ENCODE data around the gene ZNF554. TPM values are rescaled to one million over a fixed set of nuclear protein-coding genes. Genes with fewer than 3 reads are reported as not detected.
A peak's percentile ranks its signal among the peaks of the same experiment; 100 is the strongest.

Gene ZNF554
- total RNA-seq, 6 experiments from 2014 or later = 1.4 to 2.5 (median 1.9) TPM

DNA sequence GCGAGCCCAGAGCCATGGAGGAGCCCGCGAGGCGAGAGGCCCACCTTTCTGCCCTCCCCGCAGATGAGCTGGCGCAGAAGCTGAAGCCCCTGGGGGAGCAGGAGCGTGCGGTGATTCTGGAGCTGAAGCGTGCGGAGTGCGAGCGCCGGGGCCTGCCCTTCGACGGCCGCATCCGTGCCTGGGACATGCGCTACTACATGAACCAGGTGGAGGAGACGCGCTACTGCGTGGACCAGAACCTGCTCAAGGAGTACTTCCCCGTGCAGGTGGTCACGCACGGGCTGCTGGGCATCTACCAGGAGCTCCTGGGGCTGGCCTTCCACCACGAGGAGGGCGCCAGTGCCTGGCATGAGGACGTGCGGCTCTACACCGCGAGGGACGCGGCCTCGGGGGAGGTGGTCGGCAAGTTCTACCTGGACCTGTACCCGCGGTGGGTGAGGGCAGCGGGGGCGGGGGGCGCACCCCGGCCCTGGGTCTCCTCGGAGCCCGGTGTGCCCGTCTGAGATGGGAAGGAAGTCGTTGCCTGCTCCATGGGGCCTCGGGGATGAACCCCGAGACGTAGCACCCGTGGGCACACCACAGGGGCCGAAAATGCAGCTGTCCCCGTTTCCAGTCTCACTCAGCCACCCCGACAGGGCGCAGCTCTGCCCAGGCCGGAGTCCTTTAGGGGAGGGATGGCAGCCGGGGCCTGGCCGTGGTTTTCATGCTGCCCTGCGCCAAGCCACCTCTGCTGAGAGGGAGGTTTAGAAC, 12.1 kb upstream of the ZNF554 start:
- no peak overlapping the region for H3K27ac ChIP-seq
- DNase-seq (no peak), ATAC-seq (no peak)
- no peak overlapping the region for H3K4me3 ChIP-seq
- no peaks in the 10 kb centered on the region for H3K9me3 ChIP-seq
- peaks cover 0 to 8% (median 3%) of the 10 kb centered on the region in 4 donors for H3K4me1 ChIP-seq
- intact Hi-C loops (cut with DNase I) = no loop called here
- no peak for TF ChIP-seq CTCF (IDR thresholded peaks at IDR 0.05)
- TF ChIP-seq POLR2A (IDR thresholded peaks at IDR 0.05) = no peak
- WGBS (ENCODE audit: insufficient coverage, low coverage, low lambda C conversion rate, missing lambda C conversion rate) = 80% methylated on average over 1 of the region's 56 CpGs
- H3K36me3 ChIP-seq = peaks cover 0 to 18% (median 1%) of the 10 kb centered on the region in 4 donors
- H3K27me3 ChIP-seq = no peaks in the 10 kb centered on the region

GRCh38 chr19:2808129-2808941, 11.3 kb upstream of the ZNF554 start:
- WGBS (ENCODE audit: insufficient coverage, low coverage, low lambda C conversion rate, missing lambda C conversion rate) = 96% methylated on average over 16 of the region's 41 CpGs
- no peak for ATAC-seq
- Histone ChIP-seq H3K36me3 (peaks cover 0 to 18% (median 1%) of the 10 kb centered on the region in 4 donors), H3K4me3 (no peak overlapping the region), H3K9me3 (no peaks in the 10 kb centered on the region), H3K27me3 (no peaks in the 10 kb centered on the region), H3K4me1 (peaks cover 0 to 8% (median 3%) of the 10 kb centered on the region in 4 donors), H3K27ac (no peak overlapping the region)
- intact Hi-C loops (cut with DNase I) = no loop called here
- peak in 1 of 3 donors; percentile 15 for DNase-seq
- TF ChIP-seq CTCF (IDR thresholded peaks at IDR 0.05) (no peak), POLR2A (IDR thresholded peaks at IDR 0.05) (no peak)

DNA sequence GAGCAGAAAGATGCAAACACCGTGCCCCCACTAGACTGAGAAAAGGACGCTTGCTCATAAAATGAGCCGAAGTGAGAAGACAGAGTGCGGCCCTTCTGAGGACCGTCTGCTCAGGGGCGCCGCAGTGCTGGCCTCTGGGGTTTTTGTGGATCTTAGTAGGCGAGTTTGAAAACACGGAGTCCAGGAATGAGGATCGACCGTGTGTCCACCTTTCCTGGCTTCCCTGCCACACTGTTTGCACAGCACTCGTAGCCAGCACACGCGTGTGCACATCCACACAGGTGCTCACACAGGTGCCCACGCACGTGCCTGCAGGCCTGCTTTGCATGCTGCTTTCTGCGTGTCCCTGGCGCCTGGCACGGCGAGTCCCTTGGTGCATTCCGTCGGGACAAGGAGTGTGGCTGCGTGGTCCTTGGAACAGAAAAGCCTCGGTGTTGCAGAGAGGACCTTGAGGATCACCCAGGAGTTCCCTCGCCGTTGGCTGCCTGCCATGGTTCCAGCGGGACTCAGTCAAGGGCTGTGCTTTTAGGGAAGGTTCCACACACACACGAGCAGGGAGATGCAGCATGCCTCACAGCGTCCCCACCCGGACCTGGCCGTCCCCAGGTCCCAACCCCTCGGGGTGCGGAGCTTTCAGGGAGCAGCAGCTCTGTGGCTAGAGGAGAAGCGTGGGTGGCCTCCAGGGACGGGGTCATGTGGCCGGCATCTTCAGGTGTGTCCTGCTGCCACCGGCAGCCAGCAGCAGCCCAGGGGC, 10.1 kb upstream of the ZNF554 start:
- Histone ChIP-seq H3K9me3 (no peaks in the 10 kb centered on the region), H3K27ac (no peak overlapping the region), H3K4me1 (peaks cover 0 to 8% (median 3%) of the 10 kb centered on the region in 4 donors), H3K27me3 (no peaks in the 10 kb centered on the region), H3K4me3 (no peak overlapping the region), H3K36me3 (peaks cover 0 to 18% (median 1%) of the 10 kb centered on the region in 4 donors)
- ATAC-seq = no peak
- peak in 1 of 3 donors; percentile 7 for DNase-seq
- intact Hi-C loops (cut with DNase I) = no loop called here
- no peak for TF ChIP-seq CTCF (IDR thresholded peaks at IDR 0.05)
- TF ChIP-seq POLR2A (IDR thresholded peaks at IDR 0.05) = no peak
- WGBS (ENCODE audit: insufficient coverage, low coverage, low lambda C conversion rate, missing lambda C conversion rate) = 91% methylated on average over 18 of the region's 37 CpGs
